ENCODE results near the gene MLX.

GRCh38 chr17:42591411-42591810 lies 24.5 kb downstream of the MLX start:
- TF ChIP-seq EGR1 (IDR thresholded peaks at IDR 0.05; ENCODE audit: borderline replicate concordance, low read depth, low read length) (no peak), CTCF (IDR thresholded peaks at IDR 0.05; ENCODE audit: control extremely low read depth in 1 of 3, insufficient read depth in 1 of 3, low read depth in 1 of 3, low read length in 3 of 3) (no peak), MAX (IDR thresholded peaks at IDR 0.05) (no peak), SIN3A (conservative IDR thresholded peaks at IDR 0.05 in 1 of 2, IDR thresholded peaks at IDR 0.05 in 1 of 2; ENCODE audit: low read depth in 1 of 2, low read length in 2 of 2) (no peak), EZH2 (IDR thresholded peaks at IDR 0.05; ENCODE audit: low read depth, low read length, severe bottlenecking) (no peak), TAF1 (IDR thresholded peaks at IDR 0.05; ENCODE audit: low read depth, low read length) (no peak)
